ENCODE results near the gene EIF3I.
A peak's percentile ranks its signal among the peaks of the same experiment; 100 is the strongest.
"Not testable (repeated sequence)": the region's sequence is repeated elsewhere in the genome, so short reads cannot be mapped to it uniquely, and the experiment has no call there.

EIF3I gene

DNA sequence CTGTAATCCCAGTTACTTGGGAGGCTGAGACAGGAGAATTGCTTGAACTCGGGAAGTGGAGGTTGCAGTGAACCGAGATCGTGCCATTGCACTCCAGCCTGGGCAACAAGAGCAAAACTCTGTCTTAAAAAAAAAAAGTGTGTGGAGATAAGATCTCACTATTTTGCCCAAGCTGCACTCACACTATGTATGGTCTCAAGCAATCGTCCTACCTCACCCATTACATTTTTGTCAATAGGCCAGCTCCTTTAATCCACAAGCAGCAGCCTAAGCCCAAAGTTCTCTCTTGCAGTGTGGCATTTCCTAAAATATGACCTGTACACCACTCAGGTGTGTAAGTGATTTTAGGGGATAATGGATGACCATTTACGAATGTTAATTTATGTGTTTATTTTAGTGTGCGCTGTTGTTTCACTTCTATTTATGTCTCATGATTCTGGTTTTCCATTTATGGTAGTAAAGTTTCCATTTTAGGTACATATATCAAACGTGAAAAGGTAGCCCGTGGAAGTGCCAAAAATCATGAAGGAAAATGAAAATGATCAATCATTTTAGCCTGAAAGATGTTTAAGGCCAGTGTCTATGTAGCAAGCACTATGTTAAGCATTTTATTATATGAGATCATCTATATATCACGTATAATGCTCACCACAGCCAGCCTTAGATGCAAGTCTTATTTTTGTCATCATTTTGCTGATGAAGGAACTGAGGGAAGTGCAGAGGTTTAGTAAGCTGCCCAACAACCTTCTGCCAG, 34.4 kb downstream of the EIF3I start:
- H3K4me1 Mint-ChIP-seq = peaks cover 71% of the 10 kb centered on the region
- DNase-seq = no peak
- H3K36me3 Mint-ChIP-seq (ENCODE audit: low read depth) = peaks cover 45% of the 10 kb centered on the region

DNA sequence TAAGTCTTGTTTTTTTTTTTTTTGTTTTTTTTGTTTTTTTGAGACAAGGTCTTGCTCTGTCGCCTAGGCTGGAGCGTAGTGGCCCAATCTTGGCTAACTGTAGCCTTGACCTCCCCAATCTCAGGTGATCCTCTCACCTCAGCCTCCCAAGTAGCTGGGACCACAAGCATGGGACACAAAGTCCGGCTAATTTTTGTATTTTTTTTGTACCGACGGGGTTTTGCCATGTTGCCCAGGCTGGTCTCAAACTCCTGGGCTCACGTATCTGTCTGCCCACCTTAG, 35.0 kb downstream of the EIF3I start:
- peaks cover 67% of the 10 kb centered on the region for H3K4me1 Mint-ChIP-seq
- no peaks in the 10 kb centered on the region for H3K9me3 Mint-ChIP-seq
- H3K4me3 Mint-ChIP-seq = peak overlapping the region; percentile 76
- ATAC-seq = no peak
- H3K27ac Mint-ChIP-seq = peak overlapping the region; percentile 91
- peaks cover 42% of the 10 kb centered on the region for H3K36me3 Mint-ChIP-seq (ENCODE audit: low read depth)
- H3K27me3 Mint-ChIP-seq = no peaks in the 10 kb centered on the region
- DNase-seq = no peak

More for the DNA sequence above, 34.4 kb downstream of the EIF3I start:
- Mint-ChIP-seq H3K27ac (peak overlapping the region; percentile 91), H3K27me3 (no peaks in the 10 kb centered on the region), H3K9me3 (no peaks in the 10 kb centered on the region), H3K4me3 (peak overlapping the region; percentile 76)
- ATAC-seq = no peak

DNA sequence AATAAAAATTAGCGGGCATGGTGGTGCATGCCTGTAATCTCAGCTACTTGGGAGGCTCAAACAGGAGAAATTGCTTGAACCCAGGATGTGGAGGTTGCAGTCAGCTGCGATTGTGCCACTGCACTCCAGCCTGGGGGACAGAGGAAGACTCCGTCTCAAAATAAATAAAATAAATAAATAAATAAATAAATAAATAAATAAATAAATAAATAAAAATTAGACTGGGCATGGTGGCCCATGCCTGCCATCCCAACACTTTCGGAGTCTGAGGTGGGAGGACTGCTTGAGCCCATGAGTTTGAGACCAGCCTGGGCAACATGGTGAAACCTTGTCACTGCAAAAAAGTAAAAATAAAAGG, 41.0 kb downstream of the EIF3I start:
- DNase-seq, H3K9me3 Mint-ChIP-seq, H3K27me3 Mint-ChIP-seq, ATAC-seq, H3K4me3 Mint-ChIP-seq: not testable (repeated sequence)
- H3K4me1 Mint-ChIP-seq = peaks cover 56% of the 10 kb centered on the region
- H3K27ac Mint-ChIP-seq = peak overlapping the region; percentile 67
- H3K36me3 Mint-ChIP-seq (ENCODE audit: low read depth) = peaks cover 21% of the 10 kb centered on the region

DNA sequence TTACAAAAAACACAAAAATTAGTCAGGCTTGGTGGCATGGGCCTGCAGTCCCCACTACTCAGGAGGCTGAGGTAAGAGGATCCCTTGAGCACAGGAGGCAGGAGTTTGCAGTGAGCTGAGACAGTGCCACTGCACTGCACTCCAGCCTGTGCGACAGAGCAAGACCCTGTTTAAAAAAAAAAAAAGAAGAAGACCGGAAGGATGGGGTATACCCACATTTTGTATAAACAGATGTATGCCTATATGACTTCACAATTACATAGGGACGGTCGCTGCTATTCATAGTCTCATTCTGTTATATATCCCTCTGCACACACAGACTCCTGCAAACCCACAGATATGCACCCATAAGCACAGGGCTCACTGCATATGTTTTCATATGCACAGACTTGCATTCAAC, 41.5 kb downstream of the EIF3I start:
- H3K4me3 Mint-ChIP-seq = peak overlapping the region; percentile 29
- H3K27ac Mint-ChIP-seq = peak overlapping the region; percentile 77
- H3K36me3 Mint-ChIP-seq (ENCODE audit: low read depth) = peaks cover 21% of the 10 kb centered on the region

DNA sequence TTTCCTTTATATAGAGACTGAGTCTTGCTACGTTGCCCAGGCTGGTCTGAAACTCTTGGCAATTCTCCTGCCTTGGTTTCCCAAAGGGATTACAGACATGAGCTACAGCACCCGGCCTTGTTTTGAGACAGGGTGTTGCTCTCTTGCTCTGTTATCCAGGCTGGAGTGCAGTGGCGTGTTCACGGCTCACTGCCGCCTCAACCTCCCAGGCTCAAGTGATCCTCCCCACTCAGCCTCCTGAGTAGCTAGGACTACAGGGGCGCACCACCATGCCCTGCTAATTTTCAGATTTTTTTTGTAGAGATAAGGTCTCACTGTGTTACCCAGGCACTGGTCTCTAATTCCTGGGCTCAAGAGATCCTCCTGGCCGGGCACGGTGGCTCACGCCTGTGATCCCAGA, 43.6 kb downstream of the EIF3I start:
- H3K4me3 Mint-ChIP-seq = no peak overlapping the region
- H3K27ac Mint-ChIP-seq = peak overlapping the region; percentile 78
- DNase-seq (no peak), ATAC-seq (no peak)
- peaks cover 18% of the 10 kb centered on the region for H3K36me3 Mint-ChIP-seq (ENCODE audit: low read depth)
- no peaks in the 10 kb centered on the region for H3K27me3 Mint-ChIP-seq
- H3K9me3 Mint-ChIP-seq = no peaks in the 10 kb centered on the region
- peaks cover 54% of the 10 kb centered on the region for H3K4me1 Mint-ChIP-seq

More for the DNA sequence above, 41.5 kb downstream of the EIF3I start:
- Mint-ChIP-seq H3K9me3 (no peaks in the 10 kb centered on the region), H3K4me1 (peaks cover 54% of the 10 kb centered on the region), H3K27me3 (no peaks in the 10 kb centered on the region)
- DNase-seq = no peak
- ATAC-seq = peak; percentile 76

DNA sequence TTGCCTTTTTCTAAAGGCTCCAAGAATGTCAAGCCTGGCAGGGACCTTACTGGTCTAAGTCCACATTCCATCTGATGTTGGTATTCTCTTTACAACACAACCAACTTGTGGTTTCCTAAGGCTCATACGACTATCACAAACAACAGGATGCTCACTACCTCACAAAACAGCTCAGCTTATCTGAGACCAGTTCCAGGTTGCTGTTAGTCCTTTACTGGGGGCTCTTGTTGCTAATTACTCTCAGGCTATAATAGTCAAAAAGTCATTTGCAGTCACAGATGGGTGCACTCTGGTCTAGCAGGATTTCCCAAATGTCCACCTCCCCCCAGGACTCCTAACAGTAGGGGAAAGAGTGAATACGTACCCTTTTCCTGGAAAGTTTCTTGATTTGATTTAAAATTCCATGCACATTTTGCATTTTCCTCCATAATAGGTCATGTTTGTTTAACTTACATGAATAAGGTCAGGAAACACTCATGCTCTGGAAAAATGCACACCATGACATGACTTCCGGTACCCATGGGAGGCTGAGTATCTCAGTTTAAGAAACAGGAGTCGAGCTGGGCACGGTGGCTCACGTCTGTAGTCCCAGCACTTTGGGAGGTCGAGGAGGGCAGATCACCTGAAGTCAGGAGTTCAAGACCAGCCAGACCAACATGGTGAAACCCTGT, 44.8 kb downstream of the EIF3I start:
- Mint-ChIP-seq H3K36me3 (ENCODE audit: low read depth) (peaks cover 26% of the 10 kb centered on the region), H3K4me1 (peaks cover 63% of the 10 kb centered on the region), H3K9me3 (no peaks in the 10 kb centered on the region), H3K27me3 (no peaks in the 10 kb centered on the region), H3K27ac (peak overlapping the region; percentile 93), H3K4me3 (peak overlapping the region; percentile 13)
- ATAC-seq (no peak), DNase-seq (no peak)

DNA sequence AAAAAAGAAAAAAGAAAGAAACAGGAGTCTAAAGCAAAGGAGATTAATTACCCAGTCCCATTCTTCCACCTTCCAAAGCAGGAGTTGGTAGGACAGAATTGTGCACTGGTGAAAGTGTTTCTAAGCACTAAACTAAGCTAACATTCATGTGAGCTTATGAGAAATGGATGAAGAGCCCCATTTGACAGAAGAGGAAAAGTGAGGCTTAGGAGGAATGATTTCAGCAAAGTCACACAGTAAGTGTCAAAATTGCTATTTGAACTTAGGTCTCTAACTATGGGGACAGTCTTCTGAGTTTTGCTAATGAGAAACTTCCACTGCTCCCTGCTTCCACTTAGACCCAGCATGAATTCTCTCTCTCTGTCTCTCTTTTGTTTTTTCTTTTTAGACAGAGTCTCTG, 47.5 kb downstream of the EIF3I start:
- Mint-ChIP-seq H3K9me3 (no peaks in the 10 kb centered on the region), H3K27ac (peak overlapping the region; percentile 66), H3K36me3 (ENCODE audit: low read depth) (peaks cover 28% of the 10 kb centered on the region), H3K4me3 (no peak overlapping the region), H3K4me1 (peaks cover 66% of the 10 kb centered on the region), H3K27me3 (no peaks in the 10 kb centered on the region)
- DNase-seq = no peak
- no peak for ATAC-seq

DNA sequence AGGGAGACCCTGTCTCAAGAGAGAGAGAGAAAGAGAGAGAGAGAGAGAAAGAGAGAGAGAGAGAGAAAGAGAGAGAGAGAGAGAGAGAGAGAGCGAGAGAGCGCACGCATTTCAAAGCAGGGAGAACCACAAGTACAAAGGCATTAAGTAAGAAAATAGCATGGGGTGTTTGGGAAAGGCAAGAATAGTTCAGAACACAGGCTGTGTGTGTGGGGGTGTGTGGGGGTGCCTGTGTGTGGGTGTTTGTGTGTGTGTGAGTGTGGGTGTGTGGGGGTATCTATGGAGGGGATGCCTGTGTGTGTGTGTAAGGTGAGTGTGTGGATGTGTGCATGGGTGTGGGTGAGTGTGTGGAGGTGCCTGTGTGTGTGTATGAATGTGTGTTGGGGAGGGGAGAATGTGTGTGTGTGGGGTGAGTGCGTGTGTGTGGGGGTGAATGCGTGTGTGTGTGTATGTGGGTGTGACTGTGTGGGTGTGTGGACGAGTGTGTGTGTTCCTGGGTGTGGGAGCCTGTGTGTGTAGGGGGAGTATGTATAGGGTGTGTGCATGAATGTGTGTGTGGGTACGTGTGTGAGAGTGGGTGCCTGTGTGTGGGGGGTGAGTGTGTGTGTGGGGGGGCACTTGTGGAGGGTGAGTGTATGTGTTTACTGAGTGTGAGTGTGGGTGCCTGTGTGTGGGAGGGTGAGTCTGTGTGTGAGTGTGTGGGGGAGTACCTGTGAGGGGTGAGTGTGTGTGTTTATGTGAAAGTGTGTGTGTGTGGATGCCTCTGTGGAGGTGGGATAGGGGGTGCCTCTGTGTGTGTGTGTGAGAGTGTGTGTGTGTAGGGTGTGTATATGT, 50.6 kb downstream of the EIF3I start:
- Mint-ChIP-seq H3K9me3 (no peaks in the 10 kb centered on the region), H3K36me3 (ENCODE audit: low read depth) (peaks cover 36% of the 10 kb centered on the region), H3K4me1 (peaks cover 54% of the 10 kb centered on the region), H3K27ac (peak overlapping the region; percentile 92), H3K4me3 (peak overlapping the region; percentile 74), H3K27me3 (no peaks in the 10 kb centered on the region)
- ATAC-seq (peak; percentile 1), DNase-seq (no peak)

DNA sequence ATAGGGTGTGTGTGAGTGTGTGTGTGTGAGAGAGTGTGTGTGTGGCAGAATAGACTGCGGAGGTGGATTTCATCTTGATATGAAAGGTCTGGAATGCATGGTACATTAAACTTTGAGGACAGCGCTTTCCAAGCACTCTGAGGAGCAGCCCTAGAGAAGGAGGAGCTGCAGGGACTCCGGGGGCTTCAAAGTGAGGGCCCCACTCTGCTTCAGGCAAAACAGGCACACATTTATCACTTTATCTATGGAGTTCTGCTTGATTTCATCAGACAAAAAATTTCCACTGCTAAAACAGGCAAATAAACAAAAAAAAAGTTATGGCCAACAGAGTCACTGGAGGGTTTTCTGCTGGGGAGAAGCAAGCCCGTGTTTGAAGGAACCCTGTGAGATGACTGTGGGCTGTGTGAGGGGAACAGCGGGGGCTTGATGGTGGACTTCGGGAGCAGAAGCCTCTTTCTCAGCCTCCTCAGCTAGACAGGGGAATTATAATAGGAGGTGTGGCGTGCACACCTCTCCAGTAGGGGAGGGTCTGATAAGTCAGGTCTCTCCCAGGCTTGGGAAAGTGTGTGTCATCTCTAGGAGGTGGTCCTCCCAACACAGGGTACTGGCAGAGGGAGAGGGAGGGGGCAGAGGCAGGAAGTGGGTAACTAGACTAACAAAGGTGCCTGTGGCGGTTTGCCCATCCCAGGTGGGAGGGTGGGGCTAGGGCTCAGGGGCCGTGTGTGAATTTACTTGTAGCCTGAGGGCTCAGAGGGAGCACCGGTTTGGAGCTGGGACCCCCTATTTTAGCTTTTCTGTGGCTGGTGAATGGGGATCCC, 51.4 kb downstream of the EIF3I start:
- DNase-seq (peak; percentile 79), ATAC-seq (peak; percentile 97)
- H3K9me3 Mint-ChIP-seq = no peaks in the 10 kb centered on the region
- peaks cover 43% of the 10 kb centered on the region for H3K36me3 Mint-ChIP-seq (ENCODE audit: low read depth)
- peaks cover 54% of the 10 kb centered on the region for H3K4me1 Mint-ChIP-seq
- peak overlapping the region; percentile 92 for H3K27ac Mint-ChIP-seq
- no peaks in the 10 kb centered on the region for H3K27me3 Mint-ChIP-seq
- peak overlapping the region; percentile 74 for H3K4me3 Mint-ChIP-seq

DNA sequence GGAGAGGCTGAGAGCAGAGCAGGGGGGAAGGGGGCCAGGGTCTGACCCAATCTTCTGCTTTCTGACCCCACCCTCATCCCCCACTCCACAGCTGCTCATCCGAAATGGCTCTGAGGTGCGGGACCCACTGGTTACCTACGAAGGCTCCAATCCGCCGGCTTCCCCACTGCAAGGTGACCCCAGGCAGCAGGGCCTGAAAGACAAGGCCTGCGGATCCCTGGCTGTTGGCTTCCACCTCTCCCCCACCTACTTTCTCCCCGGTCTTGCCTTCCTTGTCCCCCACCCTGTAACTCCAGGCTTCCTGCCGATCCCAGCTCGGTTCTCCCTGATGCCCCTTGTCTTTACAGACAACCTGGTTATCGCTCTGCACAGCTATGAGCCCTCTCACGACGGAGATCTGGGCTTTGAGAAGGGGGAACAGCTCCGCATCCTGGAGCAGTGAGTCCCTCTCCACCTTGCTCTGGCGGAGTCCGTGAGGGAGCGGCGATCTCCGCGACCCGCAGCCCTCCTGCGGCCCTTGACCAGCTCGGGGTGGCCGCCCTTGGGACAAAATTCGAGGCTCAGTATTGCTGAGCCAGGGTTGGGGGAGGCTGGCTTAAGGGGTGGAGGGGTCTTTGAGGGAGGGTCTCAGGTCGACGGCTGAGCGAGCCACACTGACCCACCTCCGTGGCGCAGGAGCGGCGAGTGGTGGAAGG, 52.6 kb downstream of the EIF3I start:
- ATAC-seq = no peak
- Mint-ChIP-seq H3K36me3 (ENCODE audit: low read depth) (peaks cover 51% of the 10 kb centered on the region), H3K27me3 (no peaks in the 10 kb centered on the region), H3K27ac (peak overlapping the region; percentile 92), H3K4me1 (peaks cover 46% of the 10 kb centered on the region), H3K9me3 (no peaks in the 10 kb centered on the region), H3K4me3 (peak overlapping the region; percentile 74)
- no peak for DNase-seq

DNA sequence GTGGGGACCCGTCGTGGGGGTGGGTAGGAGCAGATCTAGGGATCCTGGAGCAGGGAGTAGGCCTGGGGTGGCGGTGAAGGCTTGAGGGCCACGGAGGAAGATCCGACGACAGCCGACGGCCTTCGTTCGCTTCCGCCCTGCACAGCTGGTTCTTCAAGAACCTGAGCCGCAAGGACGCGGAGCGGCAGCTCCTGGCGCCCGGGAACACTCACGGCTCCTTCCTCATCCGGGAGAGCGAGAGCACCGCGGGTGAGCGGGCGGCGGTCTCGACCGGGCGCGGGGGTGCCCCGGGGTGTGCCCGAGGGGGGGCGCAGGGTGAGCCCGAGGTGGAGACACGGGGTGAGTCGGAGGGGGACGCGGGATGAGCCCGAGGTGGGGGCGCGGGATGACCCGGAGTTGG, 53.2 kb downstream of the EIF3I start:
- Mint-ChIP-seq H3K4me3 (peak overlapping the region; percentile 74), H3K36me3 (ENCODE audit: low read depth) (peaks cover 53% of the 10 kb centered on the region), H3K9me3 (no peaks in the 10 kb centered on the region), H3K4me1 (peaks cover 44% of the 10 kb centered on the region), H3K27ac (no peak overlapping the region), H3K27me3 (no peaks in the 10 kb centered on the region)
- DNase-seq (no peak), ATAC-seq (no peak)

DNA sequence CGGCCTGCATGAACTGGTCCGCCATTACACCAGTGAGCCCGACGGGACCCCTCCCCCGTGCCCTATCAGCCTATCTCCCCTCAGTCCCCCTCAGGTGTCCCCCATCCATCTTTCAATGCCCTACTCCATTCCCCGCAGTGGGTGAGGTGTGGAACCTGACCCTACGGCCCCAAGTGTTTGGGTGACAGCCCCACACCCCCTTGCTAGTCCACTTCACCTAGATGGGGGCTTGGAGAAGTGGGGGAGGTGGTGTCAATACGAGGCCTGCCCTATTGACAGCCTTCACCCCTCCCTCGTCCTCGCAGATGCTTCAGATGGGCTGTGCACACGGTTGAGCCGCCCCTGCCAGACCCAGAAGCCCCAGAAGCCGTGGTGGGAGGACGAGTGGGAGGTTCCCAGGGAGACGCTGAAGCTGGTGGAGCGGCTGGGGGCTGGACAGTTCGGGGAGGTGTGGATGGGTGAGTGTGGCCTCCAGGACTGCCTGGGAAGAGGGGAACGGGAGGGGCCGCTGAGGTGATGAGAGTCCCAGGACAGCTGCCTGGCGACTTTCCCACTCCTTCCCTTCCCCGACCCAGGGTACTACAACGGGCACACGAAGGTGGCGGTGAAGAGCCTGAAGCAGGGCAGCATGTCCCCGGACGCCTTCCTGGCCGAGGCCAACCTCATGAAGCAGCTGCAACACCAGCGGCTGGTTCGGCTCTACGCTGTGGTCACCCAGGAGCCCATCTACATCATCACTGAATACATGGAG, 54.0 kb downstream of the EIF3I start:
- Mint-ChIP-seq H3K36me3 (ENCODE audit: low read depth) (peaks cover 52% of the 10 kb centered on the region), H3K27me3 (no peaks in the 10 kb centered on the region), H3K27ac (no peak overlapping the region), H3K4me1 (peaks cover 42% of the 10 kb centered on the region), H3K4me3 (no peak overlapping the region), H3K9me3 (no peaks in the 10 kb centered on the region)
- DNase-seq (no peak), ATAC-seq (no peak)
